ENCODE results near the gene ANTKMT. TPM values are rescaled to one million over a fixed set of nuclear protein-coding genes. Genes with fewer than 3 reads are reported as not detected.

ANTKMT gene
- total RNA-seq, 1 donor from 2014 or later = 22.6 TPM

GRCh38 chr16:736936-737481, 16.1 kb downstream of the ANTKMT start:
- H3K9me3 ChIP-seq (ENCODE audit: insufficient read depth, low read depth, low read length) = no peaks in the 10 kb centered on the region
- H3K27ac ChIP-seq (ENCODE audit: low read depth, low read length) = no peak overlapping the region
- no peak for FAIRE-seq
- no peak for DNase-seq (ENCODE audit: low read depth)
- no peaks in the 10 kb centered on the region for H3K27me3 ChIP-seq (ENCODE audit: insufficient read depth, low read length)
- H4K20me1 ChIP-seq (ENCODE audit: insufficient read depth, low read length) = peaks cover 5% of the 10 kb centered on the region
- no peak overlapping the region for H3K4me3 ChIP-seq (ENCODE audit: insufficient read depth, low read depth, low read length)
- Mint-ChIP-seq H3K4me3 (ENCODE audit: unreplicated experiment) (no peak overlapping the region), H3K36me3 (ENCODE audit: low read depth, unreplicated experiment) (peaks cover 15% of the 10 kb centered on the region), H3K9me3 (ENCODE audit: unreplicated experiment) (no peaks in the 10 kb centered on the region), H3K27ac (ENCODE audit: unreplicated experiment) (no peak overlapping the region), H3K27me3 (ENCODE audit: low read depth, unreplicated experiment) (no peaks in the 10 kb centered on the region), H3K4me1 (ENCODE audit: low read depth, unreplicated experiment) (peaks cover 2% of the 10 kb centered on the region)
- H3K4me2 ChIP-seq (ENCODE audit: low read length) = no peak overlapping the region
- H3K9ac ChIP-seq (ENCODE audit: low read length) = no peak overlapping the region
- no peak overlapping the region for H2AFZ ChIP-seq (ENCODE audit: low read depth, low read length)
- no peak for TF ChIP-seq EZH2 (IDR thresholded peaks at IDR 0.05; ENCODE audit: insufficient read depth, low read length)
- TF ChIP-seq, protein P1, sequence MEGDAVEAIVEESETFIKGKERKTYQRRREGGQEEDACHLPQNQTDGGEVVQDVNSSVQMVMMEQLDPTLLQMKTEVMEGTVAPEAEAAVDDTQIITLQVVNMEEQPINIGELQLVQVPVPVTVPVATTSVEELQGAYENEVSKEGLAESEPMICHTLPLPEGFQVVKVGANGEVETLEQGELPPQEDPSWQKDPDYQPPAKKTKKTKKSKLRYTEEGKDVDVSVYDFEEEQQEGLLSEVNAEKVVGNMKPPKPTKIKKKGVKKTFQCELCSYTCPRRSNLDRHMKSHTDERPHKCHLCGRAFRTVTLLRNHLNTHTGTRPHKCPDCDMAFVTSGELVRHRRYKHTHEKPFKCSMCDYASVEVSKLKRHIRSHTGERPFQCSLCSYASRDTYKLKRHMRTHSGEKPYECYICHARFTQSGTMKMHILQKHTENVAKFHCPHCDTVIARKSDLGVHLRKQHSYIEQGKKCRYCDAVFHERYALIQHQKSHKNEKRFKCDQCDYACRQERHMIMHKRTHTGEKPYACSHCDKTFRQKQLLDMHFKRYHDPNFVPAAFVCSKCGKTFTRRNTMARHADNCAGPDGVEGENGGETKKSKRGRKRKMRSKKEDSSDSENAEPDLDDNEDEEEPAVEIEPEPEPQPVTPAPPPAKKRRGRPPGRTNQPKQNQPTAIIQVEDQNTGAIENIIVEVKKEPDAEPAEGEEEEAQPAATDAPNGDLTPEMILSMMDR (IDR thresholded peaks at IDR 0.05; ENCODE audit: insufficient read depth, low read depth, low read length) = no peak
- H3K4me1 ChIP-seq (ENCODE audit: insufficient read depth, low read length) = peaks cover 9% of the 10 kb centered on the region
- peaks cover 11% of the 10 kb centered on the region for H3K79me2 ChIP-seq (ENCODE audit: insufficient read depth, low read length)
- peaks cover 6% of the 10 kb centered on the region for H3K36me3 ChIP-seq (ENCODE audit: insufficient read depth, low read length)

GRCh38 chr16:739560-740458, 18.9 kb downstream of the ANTKMT start:
- Histone ChIP-seq H3K9ac (ENCODE audit: low read length) (peak overlapping the region; percentile 84), H3K27me3 (ENCODE audit: insufficient read depth, low read length) (no peaks in the 10 kb centered on the region), H4K20me1 (ENCODE audit: insufficient read depth, low read length) (peaks cover 5% of the 10 kb centered on the region), H2AFZ (ENCODE audit: low read depth, low read length) (no peak overlapping the region), H3K4me3 (ENCODE audit: insufficient read depth, low read depth, low read length) (peak overlapping the region; percentile 73), H3K27ac (ENCODE audit: low read depth, low read length) (no peak overlapping the region), H3K79me2 (ENCODE audit: insufficient read depth, low read length) (peaks cover 11% of the 10 kb centered on the region), H3K9me3 (ENCODE audit: insufficient read depth, low read depth, low read length) (no peaks in the 10 kb centered on the region), H3K4me2 (ENCODE audit: low read length) (peak overlapping the region; percentile 93), H3K4me1 (ENCODE audit: insufficient read depth, low read length) (peaks cover 9% of the 10 kb centered on the region), H3K36me3 (ENCODE audit: insufficient read depth, low read length) (peaks cover 6% of the 10 kb centered on the region)
- no peaks in the 10 kb centered on the region for H3K27me3 Mint-ChIP-seq (ENCODE audit: low read depth, unreplicated experiment)
- FAIRE-seq = no peak
- H3K4me3 Mint-ChIP-seq (ENCODE audit: unreplicated experiment) = peak overlapping the region; percentile 83
- peaks cover 10% of the 10 kb centered on the region for H3K36me3 Mint-ChIP-seq (ENCODE audit: low read depth, unreplicated experiment)
- peaks cover 2% of the 10 kb centered on the region for H3K4me1 Mint-ChIP-seq (ENCODE audit: low read depth, unreplicated experiment)
- DNase-seq (ENCODE audit: low read depth) = no peak
- H3K9me3 Mint-ChIP-seq (ENCODE audit: unreplicated experiment) = no peaks in the 10 kb centered on the region
- H3K27ac Mint-ChIP-seq (ENCODE audit: unreplicated experiment) = peak overlapping the region; percentile 26
- no peak for TF ChIP-seq EZH2 (IDR thresholded peaks at IDR 0.05; ENCODE audit: insufficient read depth, low read length)
- TF ChIP-seq, protein P1 (IDR thresholded peaks at IDR 0.05; ENCODE audit: insufficient read depth, low read depth, low read length) = no peak

DNA sequence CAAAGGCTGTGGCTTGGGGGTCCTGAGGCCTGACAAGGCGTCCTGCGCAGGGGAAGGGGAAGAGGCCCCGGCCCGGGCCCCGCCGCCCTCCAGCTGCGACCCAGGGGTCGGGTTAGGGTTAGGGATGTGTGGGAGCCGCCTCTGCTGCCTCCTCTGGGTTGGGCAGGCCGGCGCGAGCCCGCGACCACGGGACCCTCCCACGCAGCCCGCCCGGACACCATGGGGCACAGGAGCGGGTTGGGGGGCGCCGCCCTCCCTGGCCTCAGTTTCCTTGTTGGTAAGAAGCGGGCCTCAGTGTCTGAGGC, 19.5 kb downstream of the ANTKMT start:
- H4K20me1 ChIP-seq (ENCODE audit: insufficient read depth, low read length) = peaks cover 5% of the 10 kb centered on the region
- Mint-ChIP-seq H3K4me1 (ENCODE audit: low read depth, unreplicated experiment) (peaks cover 2% of the 10 kb centered on the region), H3K4me3 (ENCODE audit: unreplicated experiment) (peak overlapping the region; percentile 83), H3K27ac (ENCODE audit: unreplicated experiment) (no peak overlapping the region), H3K36me3 (ENCODE audit: low read depth, unreplicated experiment) (peaks cover 7% of the 10 kb centered on the region), H3K9me3 (ENCODE audit: unreplicated experiment) (no peaks in the 10 kb centered on the region), H3K27me3 (ENCODE audit: low read depth, unreplicated experiment) (no peaks in the 10 kb centered on the region)
- H3K9me3 ChIP-seq (ENCODE audit: insufficient read depth, low read depth, low read length) = no peaks in the 10 kb centered on the region
- H3K79me2 ChIP-seq (ENCODE audit: insufficient read depth, low read length) = peaks cover 11% of the 10 kb centered on the region
- H3K27me3 ChIP-seq (ENCODE audit: insufficient read depth, low read length) = no peaks in the 10 kb centered on the region
- H3K4me3 ChIP-seq (ENCODE audit: insufficient read depth, low read depth, low read length) = peak overlapping the region; percentile 73
- peak overlapping the region; percentile 73 for H2AFZ ChIP-seq (ENCODE audit: low read depth, low read length)
- TF ChIP-seq, protein P1 (IDR thresholded peaks at IDR 0.05; ENCODE audit: insufficient read depth, low read depth, low read length) = no peak
- no peak for TF ChIP-seq EZH2 (IDR thresholded peaks at IDR 0.05; ENCODE audit: insufficient read depth, low read length)
- DNase-seq (ENCODE audit: low read depth) (no peak), FAIRE-seq (no peak)
- peaks cover 9% of the 10 kb centered on the region for H3K4me1 ChIP-seq (ENCODE audit: insufficient read depth, low read length)
- peak overlapping the region; percentile 10 for H3K27ac ChIP-seq (ENCODE audit: low read depth, low read length)
- peak overlapping the region; percentile 93 for H3K4me2 ChIP-seq (ENCODE audit: low read length)
- H3K36me3 ChIP-seq (ENCODE audit: insufficient read depth, low read length) = peaks cover 6% of the 10 kb centered on the region
- H3K9ac ChIP-seq (ENCODE audit: low read length) = peak overlapping the region; percentile 84

Measured in astrocyte (in vitro differentiated cells and primary cell).